ENCODE results near the gene GORAB. TPM values are rescaled to one million over a fixed set of nuclear protein-coding genes. Genes with fewer than 3 reads are reported as not detected.

GORAB gene
- total and polyA plus RNA-seq, 4 donors = 7.6 to 17.3 (median 11.9) TPM

- Histone ChIP-seq H3K4me1 (ENCODE audit: control insufficient read depth in 5 of 5, insufficient read depth in 5 of 5, low read length in 5 of 5) (peaks cover 0 to 3% (median 0%) of the 10 kb centered on the region in 5 donors), H3K27ac (ENCODE audit: low read depth in 1 of 2, low read length in 1 of 2) (peak overlapping the region in 1 of 2 donors; percentile 51), H3K9ac (ENCODE audit: insufficient read depth in 1 of 2, low read length in 2 of 2) (no peak overlapping the region), H3K36me3 (ENCODE audit: control insufficient read depth in 4 of 4, insufficient read depth in 4 of 4, low read length in 4 of 4) (no peaks in the 10 kb centered on the region), H3K27me3 (ENCODE audit: control insufficient read depth in 3 of 3, insufficient read depth in 3 of 3, low read length in 2 of 3) (peaks cover 0 to 5% (median 2%) of the 10 kb centered on the region in 3 donors), H3K4me3 (no peak overlapping the region), H3K9me3 (ENCODE audit: control insufficient read depth in 4 of 4, insufficient read depth in 3 of 4, low read length in 3 of 4) (no peaks in the 10 kb centered on the region)
- WGBS, 2 donors = 44 to 51% methylated on average over 11 of the region's 11 CpGs
- DNase-seq (peak in 2 of 3 donors; percentile 20 to 38), ATAC-seq (ENCODE audit: insufficient read depth, low FRiP score) (peak; percentile 41)
- TF ChIP-seq CTCF (IDR thresholded peaks at IDR 0.05; ENCODE audit: control extremely low read depth, extremely low read depth) = no peak
Observed at GRCh38 chr1:170586321-170587252, 54.6 kb downstream of the GORAB start.

GRCh38 chr1:170587253-170587593, 55.3 kb downstream of the GORAB start:
- Histone ChIP-seq H3K4me1 (ENCODE audit: control insufficient read depth in 5 of 5, insufficient read depth in 5 of 5, low read length in 5 of 5) (peaks cover 0 to 3% (median 0%) of the 10 kb centered on the region in 5 donors), H3K36me3 (ENCODE audit: control insufficient read depth in 4 of 4, insufficient read depth in 4 of 4, low read length in 4 of 4) (no peaks in the 10 kb centered on the region), H3K9ac (ENCODE audit: insufficient read depth in 1 of 2, low read length in 2 of 2) (no peak overlapping the region), H3K27ac (ENCODE audit: low read depth in 1 of 2, low read length in 1 of 2) (no peak overlapping the region), H3K27me3 (ENCODE audit: control insufficient read depth in 3 of 3, insufficient read depth in 3 of 3, low read length in 2 of 3) (peaks cover 0 to 5% (median 2%) of the 10 kb centered on the region in 3 donors), H3K4me3 (no peak overlapping the region), H3K9me3 (ENCODE audit: control insufficient read depth in 4 of 4, insufficient read depth in 3 of 4, low read length in 3 of 4) (no peaks in the 10 kb centered on the region)
- TF ChIP-seq CTCF (IDR thresholded peaks at IDR 0.05; ENCODE audit: control extremely low read depth, extremely low read depth) = no peak
- DNase-seq (no peak), ATAC-seq (ENCODE audit: insufficient read depth, low FRiP score) (no peak)
- whole genome bisulfite sequencing, 2 donors = 76 to 86% methylated on average over 4 of the region's 4 CpGs

- peaks cover 0 to 3% (median 0%) of the 10 kb centered on the region in 5 donors for H3K4me1 ChIP-seq (ENCODE audit: control insufficient read depth in 5 of 5, insufficient read depth in 5 of 5, low read length in 5 of 5)
- H3K9ac ChIP-seq (ENCODE audit: insufficient read depth in 1 of 2, low read length in 2 of 2) = no peak overlapping the region
- no peaks in the 10 kb centered on the region for H3K36me3 ChIP-seq (ENCODE audit: control insufficient read depth in 4 of 4, insufficient read depth in 4 of 4, low read length in 4 of 4)
- H3K4me3 ChIP-seq = no peak overlapping the region
- H3K27ac ChIP-seq (ENCODE audit: low read depth in 1 of 2, low read length in 1 of 2) = no peak overlapping the region
- peak in 1 of 3 donors; percentile 4 for DNase-seq
- H3K9me3 ChIP-seq (ENCODE audit: control insufficient read depth in 4 of 4, insufficient read depth in 3 of 4, low read length in 3 of 4) = peaks cover 0 to 2% (median 0%) of the 10 kb centered on the region in 4 donors
- no peak for TF ChIP-seq CTCF (IDR thresholded peaks at IDR 0.05; ENCODE audit: control extremely low read depth, extremely low read depth)
- H3K27me3 ChIP-seq (ENCODE audit: control insufficient read depth in 3 of 3, insufficient read depth in 3 of 3, low read length in 2 of 3) = peaks cover 0 to 5% (median 0%) of the 10 kb centered on the region in 3 donors
- ATAC-seq (ENCODE audit: insufficient read depth, low FRiP score) = no peak
- WGBS, 2 donors = 32 to 34% methylated on average over 13 of the region's 13 CpGs
Observed at GRCh38 chr1:170590921-170591705, 59.1 kb downstream of the GORAB start.
